ENCODE results near the gene IGSF8.
"Not testable (repeated sequence)": the region's sequence is repeated elsewhere in the genome, so short reads cannot be mapped to it uniquely, and the experiment has no call there.

The IGSF8 gene

DNA sequence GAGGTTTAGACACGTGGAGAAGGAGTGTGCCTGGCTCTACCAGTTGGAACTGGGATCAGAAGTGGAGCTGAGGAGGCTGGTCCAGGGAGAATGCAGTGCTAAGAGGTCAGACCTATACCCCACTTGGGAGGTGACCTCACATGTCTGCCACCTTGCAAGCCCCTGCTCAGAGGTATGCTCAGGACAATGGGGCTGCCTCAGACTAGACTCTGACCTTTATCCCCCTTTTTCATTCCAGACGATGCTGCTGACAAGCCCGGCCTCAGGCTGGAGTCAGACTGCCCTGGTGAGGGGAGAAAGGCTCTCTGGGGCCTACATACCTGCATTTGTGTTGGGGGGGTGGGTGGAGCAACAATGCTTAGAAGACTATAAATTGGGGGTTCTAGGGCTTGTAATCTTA is 33.7 kb downstream of the IGSF8 start:
- no peak for DNase-seq (ENCODE audit: low read depth)

DNA sequence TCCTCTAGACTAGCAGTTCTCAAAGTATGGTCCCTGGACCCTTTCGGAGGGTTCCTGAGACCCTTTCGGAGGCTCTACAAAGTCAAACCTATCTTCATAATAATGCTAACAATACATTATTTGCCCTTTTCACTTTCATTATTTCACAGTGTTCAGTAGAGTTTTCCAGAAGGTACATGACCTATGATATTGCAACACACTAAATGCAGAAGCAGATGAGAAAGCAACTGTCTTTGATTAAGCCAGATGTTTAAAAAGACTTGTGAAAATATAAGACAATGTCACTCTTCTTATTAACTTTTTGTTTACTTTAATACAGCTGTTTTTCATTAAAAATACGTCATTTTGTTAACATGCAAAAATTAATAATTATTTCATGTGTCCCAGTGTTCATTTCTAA is 34.3 kb downstream of the IGSF8 start:
- no peak for DNase-seq (ENCODE audit: low read depth)

DNA sequence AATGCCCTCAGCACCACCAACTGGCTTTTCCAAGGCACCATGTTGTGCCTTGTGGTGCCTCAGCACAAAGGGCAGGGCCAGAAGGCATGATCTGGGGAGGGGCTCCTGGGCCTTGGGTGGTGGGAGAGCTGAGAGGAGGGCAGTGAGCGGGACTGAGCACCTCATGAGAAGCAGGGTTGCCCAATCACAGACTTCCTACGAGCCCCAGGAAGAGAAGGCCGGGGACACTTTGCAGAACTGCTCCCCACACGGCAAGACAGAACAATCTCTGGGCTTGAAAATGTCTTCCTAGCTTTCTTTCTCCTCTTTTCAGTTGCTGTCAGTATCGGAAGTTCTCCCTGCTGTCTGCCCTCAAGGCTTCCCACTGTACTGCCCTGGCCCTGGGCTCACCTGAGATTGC is 35.2 kb downstream of the IGSF8 start:
- DNase-seq (ENCODE audit: low read depth), result no peak

DNA sequence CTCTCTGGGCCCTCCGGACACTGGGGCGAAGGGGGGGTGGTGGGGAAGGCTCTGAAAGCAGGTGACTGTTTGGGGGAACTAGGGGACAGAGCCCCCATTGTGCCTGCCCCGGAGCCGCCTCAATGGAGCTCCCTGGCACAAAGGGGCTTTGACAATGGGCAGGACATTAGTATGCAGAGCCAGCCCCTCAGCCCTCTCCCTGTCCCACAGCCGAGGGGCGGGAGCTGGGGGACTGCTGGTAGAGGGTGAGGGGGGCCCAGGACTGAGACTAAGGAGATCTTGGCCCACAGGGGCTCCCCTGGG is 36.2 kb downstream of the IGSF8 start:
- DNase-seq (ENCODE audit: low read depth), result no peak

DNA sequence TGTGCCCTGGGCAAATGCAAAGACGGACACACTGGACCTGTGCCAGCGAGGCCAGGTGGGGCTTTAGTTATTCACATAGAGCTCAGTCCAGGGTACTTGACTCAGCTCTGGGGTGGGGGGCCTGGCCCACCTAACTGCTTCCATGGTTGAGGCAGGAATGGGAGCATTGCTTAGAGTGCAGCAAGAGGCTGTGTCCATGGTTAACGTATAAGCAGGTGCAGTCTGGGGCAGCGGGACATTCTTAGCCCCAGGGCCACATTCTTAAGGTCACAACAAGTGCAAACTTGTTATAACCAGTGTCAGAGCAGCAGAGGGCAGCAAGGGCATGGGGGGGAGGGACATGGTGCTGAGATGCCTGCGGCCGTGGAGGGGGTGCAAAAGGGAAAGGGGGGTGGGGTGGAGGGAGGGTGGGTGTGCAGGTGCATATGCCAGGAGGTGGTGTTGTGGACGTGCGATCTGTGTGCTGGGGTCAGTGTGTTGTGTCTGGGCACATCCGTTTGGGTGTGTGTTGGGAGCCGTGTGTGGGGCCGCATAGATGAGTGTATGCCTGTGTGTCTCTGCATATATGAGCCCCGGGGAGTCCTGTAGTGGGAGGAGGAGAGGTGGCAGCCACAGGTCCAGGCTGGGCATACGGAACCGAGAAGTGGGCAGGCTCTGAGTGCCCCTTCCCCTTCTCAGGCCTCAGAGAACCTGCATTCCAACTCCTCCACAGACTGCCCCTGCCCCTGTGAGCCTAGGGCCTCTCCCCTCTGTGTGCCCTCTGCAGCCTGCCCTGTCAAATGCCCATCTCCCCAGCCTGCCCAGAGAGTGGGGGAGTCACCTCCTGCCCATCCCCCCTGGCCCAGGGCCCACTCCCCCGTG is 36.8 kb downstream of the IGSF8 start:
- no peak for DNase-seq (ENCODE audit: low read depth)

DNA sequence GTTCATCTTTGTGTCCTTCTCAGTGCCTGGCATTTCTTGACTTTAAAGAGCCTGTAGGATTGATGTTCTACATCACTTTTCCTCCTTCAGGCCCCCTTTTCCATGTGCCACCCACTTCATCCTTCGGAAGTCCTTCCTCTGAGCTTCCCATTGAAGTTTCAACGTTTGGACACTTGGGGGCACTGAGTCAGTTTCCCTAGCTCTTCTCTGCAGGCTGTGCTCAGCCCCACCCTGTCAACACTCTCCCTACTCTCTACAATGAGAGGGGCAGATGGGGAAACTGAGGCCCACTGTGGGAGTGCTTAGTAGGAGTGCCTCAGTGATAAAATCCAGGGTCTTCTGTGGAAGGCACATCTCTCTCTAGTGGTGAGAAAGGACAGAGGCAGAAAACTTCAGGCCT is 40.3 kb downstream of the IGSF8 start:
- DNase-seq (ENCODE audit: low read depth), result no peak

DNA sequence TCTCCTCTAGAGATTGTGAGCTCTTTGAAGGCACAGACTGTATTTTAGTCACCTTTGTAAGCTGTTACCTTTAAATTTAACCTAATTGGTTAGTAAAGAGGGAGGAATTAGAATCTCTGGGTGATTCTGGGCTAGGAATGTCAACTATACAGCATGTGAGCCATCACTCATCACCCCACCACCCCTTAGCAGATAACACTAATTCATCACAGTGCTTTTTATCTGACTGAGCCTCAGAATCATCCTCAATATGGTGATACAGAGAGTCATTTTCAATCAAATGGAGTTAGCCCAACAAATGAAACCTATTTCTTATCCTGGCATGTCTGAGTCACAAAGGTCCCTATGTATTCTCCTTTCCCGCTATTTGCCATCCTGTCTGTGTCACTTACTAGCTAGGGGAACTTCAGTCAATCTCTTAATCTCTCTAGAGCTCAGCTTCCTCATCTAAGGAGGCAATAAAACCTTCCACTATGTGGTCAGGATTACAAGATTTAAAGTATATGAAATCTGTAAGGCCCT is 41.7 kb downstream of the IGSF8 start:
- no peak for DNase-seq (ENCODE audit: low read depth)

DNA sequence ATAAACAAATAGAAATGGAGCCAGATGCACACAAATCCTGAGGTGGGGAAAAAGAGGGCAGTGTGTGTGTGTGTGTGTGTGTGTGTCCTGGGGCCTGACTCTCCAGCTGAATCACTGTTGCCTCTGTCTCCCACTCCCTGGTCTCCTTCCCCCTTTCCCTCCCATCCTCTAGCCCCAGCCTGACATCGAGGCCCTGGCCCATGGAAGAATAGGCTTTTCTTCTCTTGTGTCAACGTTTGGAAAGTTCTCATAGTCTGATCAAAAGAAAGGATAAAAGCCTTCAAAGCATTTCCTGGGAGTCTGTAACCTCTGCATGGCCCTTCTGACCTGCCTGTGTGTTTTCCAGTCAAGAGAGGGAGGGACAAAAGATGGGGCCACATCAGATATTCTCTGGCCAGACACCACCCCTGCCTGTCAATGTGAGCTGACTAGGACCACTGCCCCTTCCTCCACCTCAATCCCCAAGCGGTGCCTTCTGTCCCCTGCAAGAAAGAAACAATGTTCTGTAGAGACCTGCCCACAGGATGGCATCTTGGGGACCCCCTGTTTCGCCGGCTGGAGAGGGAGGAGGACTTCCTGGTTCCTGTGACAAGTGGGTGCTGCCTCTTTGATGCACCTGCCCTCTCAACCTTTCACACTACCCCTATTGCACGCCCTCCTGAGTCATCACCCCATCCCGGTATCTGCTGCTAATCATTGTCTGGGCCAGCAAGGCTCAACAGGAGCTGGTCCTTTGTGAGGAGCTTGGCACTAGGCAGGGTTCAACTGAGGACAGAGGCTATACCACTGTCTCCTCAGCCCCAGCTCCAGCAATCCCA is 44.7 kb downstream of the IGSF8 start:
- DNase-seq (ENCODE audit: low read depth), result no peak

DNA sequence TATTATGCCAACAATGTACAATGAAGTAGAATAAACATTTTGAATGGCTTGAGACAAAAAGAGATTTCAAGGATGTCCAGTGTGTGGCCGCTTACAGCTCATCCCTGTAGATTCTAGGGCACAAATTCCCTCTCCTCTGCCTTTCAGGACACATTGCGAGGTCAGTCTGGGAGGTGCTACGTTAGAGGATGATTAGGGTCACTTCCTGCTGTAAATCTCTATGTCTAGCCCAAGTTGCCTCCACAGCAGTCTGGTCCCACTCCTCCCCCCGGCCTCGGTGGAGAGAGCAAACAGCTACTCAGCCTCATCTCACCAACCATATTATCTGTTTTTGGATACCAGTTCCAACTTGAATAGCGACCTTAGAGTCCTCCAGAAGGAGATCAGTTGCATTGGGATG is 45.5 kb downstream of the IGSF8 start:
- DNase-seq (ENCODE audit: low read depth), result no peak

DNA sequence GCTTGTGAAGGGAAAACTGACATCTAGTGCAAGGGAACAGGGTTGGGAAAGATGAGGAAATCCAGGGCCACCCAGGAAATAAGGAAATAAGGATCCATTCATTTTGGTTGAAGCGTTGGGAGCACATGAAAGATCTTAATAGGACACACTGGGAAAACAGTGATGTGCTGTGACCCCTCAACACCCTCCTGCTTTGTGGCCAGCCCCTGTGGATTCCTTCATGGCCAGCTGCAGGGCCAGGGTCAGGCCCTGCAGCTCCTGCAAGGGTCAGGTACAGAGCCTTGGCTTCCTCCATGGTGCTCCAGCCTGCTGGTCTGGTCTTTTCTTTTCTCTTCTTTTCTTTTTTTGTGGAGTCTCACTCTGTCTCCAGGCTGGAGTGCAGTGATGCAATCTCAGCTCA is 47.8 kb downstream of the IGSF8 start:
- DNase-seq (ENCODE audit: low read depth), result no peak

DNA sequence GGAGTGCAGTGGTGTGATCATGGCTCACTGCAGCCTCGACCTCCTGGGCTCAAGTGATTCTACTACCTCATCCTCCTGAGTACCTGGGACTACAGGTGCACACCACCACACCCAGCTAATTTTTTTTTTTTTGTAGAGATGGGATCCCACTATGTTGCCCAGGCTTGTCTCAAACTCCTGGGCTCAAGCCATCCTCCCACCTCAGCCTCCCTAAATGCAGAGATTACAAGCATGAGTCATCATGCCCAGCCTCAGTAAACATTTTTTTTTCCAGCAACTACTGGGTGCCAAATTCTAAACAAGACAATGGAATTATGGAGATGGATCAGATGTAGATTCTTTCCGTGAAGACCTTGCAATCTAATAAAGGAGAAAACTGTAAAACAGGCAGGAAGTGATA is 48.2 kb downstream of the IGSF8 start:
- not testable (repeated sequence) for DNase-seq (ENCODE audit: low read depth)

DNA sequence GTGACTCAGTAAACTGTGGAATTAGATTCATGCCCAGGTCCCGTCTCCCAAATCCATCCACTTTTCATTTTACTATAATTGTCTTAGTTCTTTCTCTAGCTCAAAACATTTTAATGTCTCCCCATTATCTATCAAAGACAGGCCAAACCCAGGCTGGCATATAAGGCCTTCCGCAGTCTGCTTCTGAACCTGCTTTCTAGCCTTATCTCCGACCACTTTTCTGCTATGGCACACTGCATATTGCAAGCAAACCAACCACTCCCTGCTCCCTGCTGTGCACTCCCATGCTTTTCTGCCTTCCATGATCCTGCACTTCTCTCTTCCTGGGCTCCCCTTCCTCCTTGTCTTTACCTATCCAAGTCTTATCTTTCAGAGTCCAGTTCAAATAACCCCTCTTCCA is 49.3 kb downstream of the IGSF8 start:
- DNase-seq (ENCODE audit: low read depth), result no peak

DNA sequence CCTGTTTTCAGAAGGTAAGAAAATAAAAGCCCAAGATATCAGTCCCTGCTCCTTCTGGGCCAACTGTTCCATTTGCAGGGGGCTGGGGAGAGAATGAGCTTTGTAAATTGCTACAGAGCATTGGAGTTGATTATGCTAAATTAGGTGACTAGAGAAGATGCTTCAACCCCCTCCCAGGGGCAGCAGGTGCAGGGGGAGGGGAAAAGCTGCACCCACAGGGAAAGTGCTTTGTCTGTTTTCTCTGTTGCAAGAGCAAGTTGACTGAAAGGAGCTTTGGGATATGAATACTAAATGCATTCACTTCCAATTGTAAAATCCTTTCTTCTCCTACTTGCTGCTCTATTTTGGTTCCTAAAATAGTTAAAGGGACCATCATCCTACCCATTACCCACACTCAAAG is 50.1 kb downstream of the IGSF8 start:
- DNase-seq (ENCODE audit: low read depth), result no peak

DNA sequence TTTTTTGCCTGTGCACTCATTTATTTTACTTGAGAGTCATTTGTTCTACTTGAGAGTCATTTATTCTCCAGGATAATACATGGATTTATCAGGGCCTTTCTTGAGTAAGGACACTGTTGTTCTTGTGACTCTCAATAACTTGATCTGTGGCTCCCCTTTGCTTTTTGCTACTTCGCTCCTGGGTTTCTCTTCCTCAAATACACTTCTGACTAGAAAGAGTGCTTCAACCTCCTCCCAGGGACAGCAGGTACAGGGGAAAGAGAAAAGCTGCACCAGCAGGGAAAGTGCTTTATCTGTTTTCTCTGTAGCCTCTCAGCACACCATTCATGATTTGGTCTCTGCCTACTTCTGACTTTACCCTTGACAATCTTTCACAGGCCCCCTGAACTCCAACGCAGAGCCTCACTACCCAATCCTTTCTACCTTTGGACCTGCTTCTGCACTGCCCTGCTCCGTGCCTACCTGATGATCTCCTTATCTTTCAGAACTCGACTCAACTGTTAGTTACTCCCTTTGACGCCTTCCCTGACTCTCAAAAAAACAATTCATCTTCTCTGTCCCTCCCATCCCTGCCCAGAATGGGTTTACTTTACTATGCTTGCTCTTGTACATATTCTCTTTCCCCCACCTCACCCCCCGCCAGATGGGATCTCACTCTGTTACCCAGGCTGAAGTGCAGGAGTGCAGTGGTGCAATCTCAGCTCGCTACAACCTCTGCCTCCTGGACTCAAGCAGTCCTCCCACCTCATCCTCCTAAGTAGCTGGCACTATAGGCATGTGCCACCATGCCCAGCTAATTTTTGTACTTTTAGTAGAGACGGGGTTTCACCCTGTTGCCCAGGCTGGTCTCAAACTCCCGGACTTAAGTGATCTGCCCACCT is 51.1 kb downstream of the IGSF8 start:
- DNase-seq (ENCODE audit: low read depth), result no peak

DNA sequence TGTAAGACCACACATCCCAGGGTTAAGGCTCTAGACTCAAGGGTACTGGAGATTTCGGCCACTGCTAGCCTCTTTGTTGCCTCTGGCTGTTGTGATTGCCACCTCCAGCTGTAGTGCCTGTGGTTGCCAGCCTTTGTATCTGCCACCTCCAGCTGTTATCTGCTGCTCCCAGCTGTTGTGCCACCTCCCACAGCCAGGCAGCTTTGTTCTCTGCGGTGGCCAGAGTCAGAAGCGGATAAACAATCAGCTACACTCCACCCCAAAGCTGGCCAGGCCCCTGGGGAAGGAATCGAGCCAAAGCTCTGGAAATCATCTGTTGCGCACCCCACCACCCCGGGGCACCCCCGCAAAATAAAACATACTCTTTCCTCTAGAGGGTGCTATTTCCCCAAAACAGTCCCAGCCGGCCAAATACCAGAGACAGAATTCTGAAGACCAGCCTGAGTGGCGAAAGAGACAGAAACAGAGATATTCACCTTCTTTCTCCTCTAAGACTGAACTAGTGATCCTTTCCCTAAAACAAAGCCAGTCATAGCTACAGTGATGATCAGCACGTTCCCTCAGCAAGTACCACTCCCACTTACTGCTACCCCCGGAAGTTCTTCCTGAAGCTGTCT is 51.8 kb downstream of the IGSF8 start:
- no peak for DNase-seq (ENCODE audit: low read depth)

DNA sequence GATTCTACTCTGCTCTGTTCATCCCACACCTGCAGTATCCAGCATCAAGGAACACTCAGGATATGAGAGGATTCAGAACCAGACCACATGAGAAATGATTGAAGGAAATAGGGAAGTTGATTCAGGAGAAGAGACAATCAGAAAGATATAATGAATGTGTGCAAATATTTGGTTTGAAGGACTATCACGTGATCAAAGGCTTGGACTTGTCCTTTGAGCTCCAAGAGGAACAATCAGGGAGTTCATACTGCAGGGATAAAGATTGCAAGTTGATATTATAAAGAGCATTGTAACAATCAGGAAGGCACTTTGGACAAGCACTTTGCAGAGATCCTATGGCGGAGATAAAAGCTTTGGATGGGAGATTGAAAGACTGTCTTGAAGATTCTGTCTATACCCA is 52.8 kb downstream of the IGSF8 start:
- DNase-seq (ENCODE audit: low read depth), result no peak

DNA sequence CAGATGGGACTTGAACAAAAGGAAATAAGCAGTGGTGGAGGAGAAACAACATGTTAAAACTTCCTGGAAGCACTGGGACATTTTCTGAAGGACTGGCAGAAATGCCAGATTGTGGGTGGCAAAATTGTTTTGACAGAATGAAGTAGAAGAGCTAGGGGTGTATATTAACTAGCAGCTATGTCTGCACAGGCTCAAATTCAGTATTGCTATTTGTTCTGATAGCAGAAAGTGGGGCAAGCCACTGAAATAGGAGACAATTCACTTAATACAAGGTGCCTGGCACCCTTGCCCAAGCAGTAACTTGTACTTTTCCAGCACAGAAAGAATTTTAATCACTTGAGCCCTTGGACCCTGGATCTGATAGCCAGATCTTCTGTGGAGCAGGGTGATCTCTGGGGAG is 54.9 kb downstream of the IGSF8 start:
- DNase-seq (ENCODE audit: low read depth), result no peak
